SK-N-MC (cell line): ENCODE measurements around the gene TRAPPC11.

Experiments
- DNase-seq: peaks from one replicate; pipeline ENCODE4 v3.0.0-alpha.2; 2011; ENCODE audit warnings: low read depth, low spot score
- H3K27ac ChIP-seq: fragments of 200-600 bp; sonication (generic); 2 replicates; pipeline ENCODE4 v1.5.1; 2016; ENCODE audit warnings: mixed run types
- H3K36me3 ChIP-seq: fragments of 200-600 bp; sonication (generic); 2 replicates; pipeline ENCODE4 v1.6.1; 2017; ENCODE audit warnings: antibody characterized with exemption, low read length, mixed read lengths; ENCODE audit not compliant: insufficient read depth
- H3K4me3 ChIP-seq: fragments of 200-600 bp; sonication (generic); 2 replicates; pipeline ENCODE4 v1.5.1; 2016
- H3K9ac ChIP-seq: fragments of 200-600 bp; sonication (generic); 2 replicates; pipeline ENCODE4 v1.8.0; 2017; ENCODE audit warnings: mixed run types, mixed read lengths; ENCODE audit not compliant: insufficient read length
- H3K9me3 ChIP-seq: fragments of 200-600 bp; sonication (generic); 2 replicates; pipeline ENCODE4 v1.6.1; 2017; ENCODE audit warnings: low read depth, mild to moderate bottlenecking, antibody characterized with exemption, low read length, moderate library complexity, mixed read lengths
- EZH2 ChIP-seq: fragments of 200-600 bp; sonication (generic); IDR thresholded peaks from one replicate; pipeline ENCODE4 v1.6.1; 2017; ENCODE audit warnings: antibody characterized with exemption
- FOXP2 ChIP-seq: optimal IDR thresholded peaks from 2 replicates; pipeline ENCODE3; 2011; ENCODE audit warnings: mild to moderate bottlenecking, moderate library complexity; ENCODE audit not compliant: insufficient read depth; ENCODE audit errors: extremely low read length, control extremely low read depth
- POLR2AphosphoS5 ChIP-seq: IDR thresholded peaks from 2 replicates; pipeline ENCODE4 v1.6.1; 2012; ENCODE audit warnings: mild to moderate bottlenecking, low read depth, low read length, borderline replicate concordance

TRAPPC11 gene

GRCh38 chr4:183658362-183659028, 598 bp upstream of the TRAPPC11 start:
- TF ChIP-seq EZH2: no peak
- no peak for TF ChIP-seq POLR2AphosphoS5
- TF ChIP-seq FOXP2: no peak
- Histone ChIP-seq H3K36me3 (peaks cover 12% of the 10 kb centered on the region), H3K9ac (peak overlapping the region; percentile 91), H3K9me3 (no peaks in the 10 kb centered on the region), H3K27ac (0 out of 2 replicates have a peak overlapping the region, but pooled peaks have one; percentile 36), H3K4me3 (peak overlapping the region; percentile 99)
- no peak for DNase-seq

DNA sequence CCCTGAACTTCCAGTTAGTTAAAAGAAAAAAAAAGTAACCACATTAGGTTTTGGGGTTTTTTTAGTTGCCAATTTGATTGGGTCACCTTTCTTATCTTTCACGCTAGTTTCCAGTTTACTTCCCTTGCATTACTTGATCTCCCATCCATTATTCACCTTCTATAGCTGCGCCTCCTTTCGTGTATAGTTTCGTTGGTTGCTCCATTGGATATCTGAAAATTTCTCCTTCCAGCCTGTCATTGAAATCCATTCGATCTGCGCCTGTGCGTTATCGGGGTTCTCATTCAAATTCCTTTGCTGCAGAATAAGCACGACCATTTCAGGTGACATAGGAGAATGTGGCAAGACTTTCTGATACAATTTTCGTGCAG, 764 bp downstream of the TRAPPC11 start:
- H3K4me3 ChIP-seq: peak overlapping the region; percentile 99
- peaks cover 15% of the 10 kb centered on the region; the same call in 1 of the 2 replicates for H3K36me3 ChIP-seq
- no peaks in the 10 kb centered on the region for H3K9me3 ChIP-seq
- H3K27ac ChIP-seq: peak overlapping the region; percentile 48
- no peak for TF ChIP-seq FOXP2
- no peak for TF ChIP-seq EZH2
- TF ChIP-seq POLR2AphosphoS5: no peak
- peak overlapping the region; percentile 93 for H3K9ac ChIP-seq
- DNase-seq: no peak

DNA sequence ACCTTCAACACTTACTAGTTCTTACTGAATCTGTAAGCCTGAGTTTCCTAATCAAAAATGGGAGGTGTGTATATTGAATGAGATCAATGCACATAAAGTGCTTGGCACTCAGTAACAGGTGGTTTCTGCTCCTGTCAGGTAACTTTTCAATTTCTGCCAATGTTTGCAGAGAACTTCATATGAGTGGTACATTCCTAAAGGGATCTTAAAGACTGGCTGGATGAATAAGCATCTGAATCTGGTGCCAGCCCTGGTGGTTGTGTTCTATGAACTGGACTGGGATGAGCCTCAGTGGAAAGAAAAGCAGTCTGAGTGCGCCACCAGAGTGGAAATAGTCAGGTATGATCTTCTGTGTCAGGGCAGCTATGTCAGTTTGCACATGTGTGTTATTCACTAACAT, 7.0 kb downstream of the TRAPPC11 start:
- Histone ChIP-seq H3K9me3 (no peaks in the 10 kb centered on the region), H3K27ac (no peak overlapping the region), H3K9ac (no peak overlapping the region), H3K4me3 (no peak overlapping the region), H3K36me3 (peaks cover 56% of the 10 kb centered on the region)
- TF ChIP-seq POLR2AphosphoS5 (no peak), FOXP2 (no peak), EZH2 (no peak)
- DNase-seq: no peak

DNA sequence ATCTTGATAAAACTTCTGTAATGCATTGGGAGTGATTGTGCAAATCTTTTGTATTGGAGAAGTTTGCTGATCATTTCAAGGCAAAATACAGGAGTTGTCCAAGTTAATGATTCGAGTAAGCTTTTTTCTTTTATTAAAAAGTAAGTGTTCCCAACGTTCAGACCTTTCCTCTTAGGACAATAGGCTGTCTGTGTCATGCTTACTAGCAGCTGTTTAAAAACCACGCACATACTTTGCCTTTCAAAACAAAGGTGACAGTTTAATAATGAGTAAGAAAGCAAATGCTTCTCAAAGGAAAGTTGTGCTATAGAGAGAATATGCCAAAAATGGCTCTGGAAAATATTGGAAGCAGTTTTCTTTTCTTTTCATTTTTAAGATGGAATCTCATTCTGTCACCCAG, 11.2 kb downstream of the TRAPPC11 start:
- Histone ChIP-seq H3K4me3 (no peak overlapping the region), H3K27ac (no peak overlapping the region), H3K36me3 (peaks cover 58% of the 10 kb centered on the region), H3K9me3 (no peaks in the 10 kb centered on the region), H3K9ac (no peak overlapping the region)
- DNase-seq: no peak
- TF ChIP-seq EZH2 (no peak), POLR2AphosphoS5 (no peak), FOXP2 (no peak)

DNA sequence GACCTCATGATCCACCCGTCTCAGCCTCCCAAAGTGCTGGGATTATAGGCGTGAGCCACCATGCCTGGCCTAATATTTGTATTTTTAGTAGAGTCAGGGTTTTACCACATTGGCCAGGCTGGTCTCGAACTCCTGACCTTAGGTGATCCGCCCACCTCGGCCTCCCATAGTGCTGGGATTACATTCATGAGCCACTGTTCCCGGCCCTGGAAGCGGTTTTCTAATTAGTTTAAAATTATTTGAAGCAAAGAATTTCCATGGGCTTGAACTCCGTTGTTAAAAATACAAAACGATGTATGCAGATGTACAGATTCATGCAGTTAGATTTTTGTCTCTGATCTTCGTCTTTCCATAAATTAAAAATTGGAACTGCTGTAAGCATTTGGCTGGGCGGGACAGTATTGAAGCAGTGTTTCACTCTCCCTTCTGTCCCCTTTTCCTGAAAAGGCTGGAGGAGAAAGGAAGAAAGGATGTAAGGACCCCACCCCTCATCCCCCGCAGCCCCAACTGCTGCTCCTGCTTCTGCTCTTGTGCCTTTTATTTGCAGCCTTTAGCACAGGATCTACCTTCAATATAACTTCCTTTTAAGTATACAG, 12.0 kb downstream of the TRAPPC11 start:
- DNase-seq: no peak
- H3K9me3 ChIP-seq: no peaks in the 10 kb centered on the region
- TF ChIP-seq FOXP2 (no peak), POLR2AphosphoS5 (no peak), EZH2 (no peak)
- H3K27ac ChIP-seq: no peak overlapping the region
- H3K36me3 ChIP-seq: peaks cover 50% of the 10 kb centered on the region
- no peak overlapping the region for H3K4me3 ChIP-seq
- no peak overlapping the region for H3K9ac ChIP-seq

DNA sequence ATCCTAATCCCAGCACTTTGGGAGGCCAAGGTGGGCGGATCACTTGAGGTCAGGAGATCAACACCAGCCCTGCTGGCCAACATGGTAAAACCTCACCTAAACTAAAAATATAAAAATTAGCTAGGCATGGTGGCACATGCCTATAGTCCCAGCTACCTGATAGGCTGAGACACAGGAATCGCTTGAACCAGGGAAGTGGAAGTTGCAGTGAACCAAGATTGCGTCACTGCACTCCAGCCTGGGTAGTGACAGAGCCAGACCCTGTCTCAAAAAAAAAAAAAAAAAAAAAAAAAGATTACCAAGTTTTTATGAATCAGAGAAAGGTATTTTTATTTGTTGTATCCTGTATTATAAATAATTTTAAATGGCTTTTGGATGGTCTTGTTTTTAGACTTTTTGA, 15.1 kb downstream of the TRAPPC11 start:
- H3K36me3 ChIP-seq: peaks cover 43% of the 10 kb centered on the region
- TF ChIP-seq EZH2 (no peak), FOXP2 (no peak), POLR2AphosphoS5 (no peak)
- no peaks in the 10 kb centered on the region for H3K9me3 ChIP-seq
- no peak for DNase-seq
- H3K4me3 ChIP-seq: no peak overlapping the region
- no peak overlapping the region for H3K9ac ChIP-seq
- peak overlapping the region; percentile 94 for H3K27ac ChIP-seq

DNA sequence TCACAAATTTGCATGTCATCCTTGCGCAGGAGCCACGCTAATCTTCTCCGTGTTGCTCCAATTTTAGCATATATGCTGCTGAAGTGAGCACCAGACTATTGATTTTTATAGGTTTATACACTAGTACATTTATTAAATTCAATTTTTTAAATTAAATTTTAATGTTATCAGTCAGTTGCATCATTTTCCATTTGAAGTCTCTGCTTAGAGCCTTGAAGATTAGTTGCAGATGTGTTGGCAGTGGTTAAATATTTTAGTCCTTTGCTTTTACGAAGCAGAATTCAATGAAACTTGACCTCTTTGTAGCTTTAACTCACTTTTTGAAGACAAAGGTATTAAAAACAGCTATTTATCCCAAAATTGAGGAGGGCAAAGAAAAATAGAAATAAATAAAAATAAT, 16.5 kb downstream of the TRAPPC11 start:
- H3K27ac ChIP-seq: peak overlapping the region; percentile 94
- peak overlapping the region; percentile 56 for H3K9ac ChIP-seq
- no peak for TF ChIP-seq EZH2
- no peak for TF ChIP-seq FOXP2
- TF ChIP-seq POLR2AphosphoS5: no peak
- DNase-seq: no peak
- no peaks in the 10 kb centered on the region for H3K9me3 ChIP-seq
- peak overlapping the region; percentile 43 for H3K4me3 ChIP-seq
- peaks cover 43% of the 10 kb centered on the region for H3K36me3 ChIP-seq

DNA sequence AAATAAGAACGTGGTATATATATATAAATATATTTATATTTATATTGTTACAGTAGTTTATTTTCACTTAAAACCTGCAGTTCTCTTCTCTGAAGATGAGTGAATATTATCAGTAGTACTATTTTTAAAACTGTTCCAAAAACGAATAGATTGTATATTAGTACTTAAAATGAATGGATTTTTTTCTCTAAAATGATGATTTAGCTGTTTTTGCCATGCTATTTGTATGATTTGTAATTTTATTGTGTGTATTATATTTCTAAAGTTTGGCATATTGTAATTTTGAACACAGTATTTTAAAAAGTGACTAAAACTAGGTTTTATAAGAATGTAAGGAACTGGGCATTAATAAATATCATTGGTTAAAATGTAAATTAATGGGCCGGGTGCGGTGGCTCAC, 22.0 kb downstream of the TRAPPC11 start:
- Histone ChIP-seq H3K9me3 (no peaks in the 10 kb centered on the region), H3K27ac (no peak overlapping the region), H3K4me3 (no peak overlapping the region), H3K36me3 (peaks cover 63% of the 10 kb centered on the region), H3K9ac (no peak overlapping the region)
- no peak for DNase-seq
- TF ChIP-seq EZH2 (no peak), POLR2AphosphoS5 (no peak), FOXP2 (no peak)

DNA sequence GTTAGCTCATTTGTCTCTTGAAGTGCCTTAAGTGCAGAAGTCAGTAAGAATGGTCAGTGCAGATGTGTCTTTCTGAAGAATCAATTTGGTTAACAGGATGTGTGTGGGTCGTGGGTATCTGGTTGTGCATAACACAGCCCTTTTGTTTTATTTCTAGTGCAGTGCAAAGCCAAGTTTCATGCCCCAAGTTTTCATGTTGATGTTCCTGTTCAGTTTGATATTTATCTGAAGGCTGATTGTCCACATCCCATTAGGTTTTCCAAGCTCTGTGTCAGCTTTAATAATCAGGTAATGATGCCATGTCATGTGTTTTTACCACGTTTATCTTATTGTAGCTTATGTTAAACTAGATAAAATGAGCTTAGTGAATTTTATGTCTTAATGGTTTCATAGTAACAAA, 27.4 kb downstream of the TRAPPC11 start:
- no peak overlapping the region for H3K27ac ChIP-seq
- peaks cover 49% of the 10 kb centered on the region for H3K36me3 ChIP-seq
- TF ChIP-seq FOXP2 (no peak), POLR2AphosphoS5 (no peak), EZH2 (no peak)
- no peak for DNase-seq
- no peak overlapping the region for H3K4me3 ChIP-seq
- no peaks in the 10 kb centered on the region for H3K9me3 ChIP-seq
- H3K9ac ChIP-seq: no peak overlapping the region

DNA sequence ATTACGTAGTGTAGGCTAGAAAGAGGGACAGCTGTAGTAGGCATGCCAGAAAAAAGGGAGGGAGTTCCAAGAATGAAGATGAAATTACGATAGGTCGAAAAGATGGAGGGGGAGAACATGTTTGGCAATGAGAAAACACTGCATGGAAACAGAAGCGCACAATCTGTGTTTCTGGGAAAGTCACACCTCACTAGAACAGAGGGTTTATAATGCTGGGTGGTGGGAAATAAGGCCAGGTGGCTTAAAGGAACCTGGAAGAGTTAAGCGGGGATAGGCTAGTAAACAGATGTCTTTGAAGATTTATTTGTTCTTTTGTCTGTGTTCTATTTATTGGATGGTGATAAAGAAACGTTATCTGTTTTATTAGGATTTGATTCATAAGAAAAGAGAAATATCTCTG, 29.1 kb downstream of the TRAPPC11 start:
- DNase-seq: no peak
- Histone ChIP-seq H3K27ac (no peak overlapping the region), H3K36me3 (peaks cover 50% of the 10 kb centered on the region), H3K4me3 (no peak overlapping the region), H3K9me3 (no peaks in the 10 kb centered on the region), H3K9ac (no peak overlapping the region)
- TF ChIP-seq EZH2: no peak
- no peak for TF ChIP-seq POLR2AphosphoS5
- no peak for TF ChIP-seq FOXP2
